DMS 273 treated with DMSO at 0.1 percent for 48 hours (cell line): Measurements from ENCODE around the gene CPLX3.
A peak's percentile ranks its signal among the peaks of the same experiment; 100 is the strongest.

Experiments
- DNase-seq: peaks from one replicate; lab custom pipeline; 2025; lab: John Stamatoyannopoulos, UW

CPLX3 gene

DNA sequence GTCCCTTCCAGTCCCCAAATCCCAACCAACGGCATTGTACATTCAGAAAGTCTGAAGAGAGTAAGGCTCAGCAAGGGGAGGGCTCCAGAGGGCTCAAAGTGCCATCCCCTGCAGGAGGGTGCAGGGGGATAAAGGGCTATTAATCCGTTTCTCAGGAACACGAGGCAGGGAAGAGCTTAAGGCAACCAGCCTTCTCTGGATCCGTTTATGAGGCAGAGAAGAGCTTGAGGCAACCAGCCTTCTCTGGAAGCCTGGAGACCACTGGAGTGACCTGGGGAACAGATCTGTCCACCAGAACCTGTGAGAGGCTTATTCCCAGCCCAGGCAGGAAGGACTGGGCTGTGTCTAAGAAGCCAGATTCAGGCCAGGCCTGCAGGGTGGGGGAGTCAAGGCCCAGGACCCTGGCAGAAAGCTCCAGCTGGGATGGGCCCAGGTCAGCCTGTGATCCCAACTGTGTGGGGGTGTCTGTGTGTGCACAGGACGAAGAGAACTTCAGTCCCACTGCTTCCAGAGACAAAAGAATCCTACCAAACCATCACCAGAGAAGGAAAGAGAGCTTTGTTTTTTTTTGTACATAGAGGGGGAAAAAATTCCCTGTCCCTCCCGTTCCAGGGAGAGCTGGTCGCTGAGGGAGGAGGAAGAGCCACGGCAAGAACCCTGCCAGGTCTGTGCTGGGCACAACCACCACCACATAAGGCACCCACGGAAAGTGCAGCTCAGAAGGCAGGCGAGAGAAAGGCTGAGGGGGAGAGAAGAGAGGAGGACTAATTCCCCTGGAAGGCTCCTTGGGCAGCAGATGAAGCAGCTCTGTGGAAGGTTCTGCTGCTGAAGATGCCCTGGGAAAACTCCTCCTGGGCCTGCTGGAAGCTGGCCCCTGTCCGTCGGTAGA is 18.1 kb downstream of the CPLX3 start:
- DNase-seq = no peak

DNA sequence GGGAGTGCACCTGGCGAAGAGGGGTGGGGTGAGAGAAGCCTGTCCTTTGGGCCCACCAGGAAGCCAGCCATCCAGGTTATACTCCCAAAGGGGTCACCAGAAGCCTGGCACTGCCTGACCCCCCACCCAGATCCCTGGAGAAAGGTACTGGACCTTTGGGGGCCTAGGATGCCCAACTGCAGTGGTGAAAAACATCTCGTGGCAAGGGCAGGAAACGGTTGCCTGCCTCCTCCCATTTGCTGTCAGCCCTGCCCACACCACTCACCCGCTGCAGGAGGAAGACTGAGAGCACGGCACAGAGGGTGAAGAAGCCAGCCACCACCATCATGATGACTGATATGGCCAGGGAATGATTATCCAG is 18.8 kb downstream of the CPLX3 start:
- no peak for DNase-seq

DNA sequence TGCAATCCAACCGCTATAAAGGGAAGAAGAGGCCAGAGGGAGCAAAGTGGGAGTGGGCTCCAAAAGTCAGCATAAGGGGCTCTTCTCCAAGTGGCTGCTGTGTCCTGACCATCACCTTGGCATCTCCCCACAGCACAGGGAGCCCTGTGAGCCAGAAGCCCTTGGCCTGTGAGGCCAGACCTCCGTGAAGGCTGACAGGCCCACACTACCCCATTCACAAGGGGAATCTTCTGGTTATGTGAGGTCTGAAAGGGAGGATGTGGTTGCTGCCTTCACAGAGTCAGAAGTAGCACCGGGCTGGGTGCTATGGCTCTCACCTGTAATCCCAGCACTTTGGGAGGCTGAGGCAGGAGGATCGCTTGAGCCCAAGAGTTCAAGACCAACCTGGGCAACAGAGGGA is 19.2 kb downstream of the CPLX3 start:
- no peak for DNase-seq

DNA sequence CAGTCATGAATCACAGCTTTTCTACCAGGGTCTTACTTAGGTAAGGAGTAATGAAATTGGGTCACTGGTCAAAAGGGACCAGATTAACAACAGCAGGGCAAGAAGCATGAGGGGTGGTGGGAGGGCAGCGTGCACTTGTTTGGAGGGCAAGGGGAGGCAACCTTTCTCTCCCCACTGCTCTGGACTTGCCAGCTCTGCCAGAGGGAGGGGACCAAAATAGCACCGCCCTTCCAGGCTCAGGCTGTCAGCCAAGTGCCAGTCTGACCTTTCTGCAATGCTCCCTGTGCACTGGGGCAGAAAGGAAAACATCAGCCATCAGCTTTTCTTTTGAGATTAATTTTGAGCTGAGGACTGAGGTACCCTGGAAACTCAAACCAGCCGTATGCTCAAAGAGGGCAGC is 21.0 kb downstream of the CPLX3 start:
- no peak for DNase-seq

DNA sequence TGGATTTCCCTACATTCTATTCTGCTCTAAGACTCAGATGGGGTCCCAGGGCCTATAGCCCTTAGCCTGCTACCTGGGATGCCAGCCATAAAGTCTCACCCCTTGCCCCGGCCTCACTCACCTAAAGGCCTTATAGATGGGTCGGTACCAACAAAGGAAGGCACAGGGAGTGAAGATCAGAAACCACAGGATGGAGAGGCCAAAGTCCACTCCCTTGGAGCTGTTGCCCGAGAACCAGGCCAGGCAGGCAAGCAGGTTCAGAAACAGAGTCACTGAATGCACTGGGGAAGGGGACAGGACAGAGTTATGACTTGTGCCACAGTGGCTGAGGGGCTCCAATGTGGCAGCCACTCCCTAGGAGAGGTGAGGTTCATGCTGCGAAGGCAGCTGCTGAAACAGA is 24.0 kb downstream of the CPLX3 start:
- no peak for DNase-seq

DNA sequence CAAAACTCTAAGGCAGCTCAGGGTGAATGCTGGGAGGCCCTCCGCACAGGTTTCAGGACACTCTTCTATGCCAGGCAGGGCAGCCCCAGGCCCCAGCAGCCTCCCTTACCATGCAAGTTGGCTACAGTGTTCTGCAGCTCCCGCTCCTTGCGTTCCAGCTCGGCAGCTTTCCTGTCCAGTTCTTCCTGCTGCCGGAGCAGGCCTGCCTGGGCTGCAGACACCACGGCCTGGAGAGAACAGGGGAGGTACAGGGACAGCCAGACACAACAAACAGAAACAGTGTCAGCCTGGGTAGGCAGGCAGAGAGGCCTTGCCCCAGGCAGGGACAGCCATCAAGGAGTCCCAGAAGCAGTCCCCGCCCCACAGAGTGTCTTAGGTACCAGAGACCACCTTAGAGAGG is 25.5 kb downstream of the CPLX3 start:
- DNase-seq = no peak

DNA sequence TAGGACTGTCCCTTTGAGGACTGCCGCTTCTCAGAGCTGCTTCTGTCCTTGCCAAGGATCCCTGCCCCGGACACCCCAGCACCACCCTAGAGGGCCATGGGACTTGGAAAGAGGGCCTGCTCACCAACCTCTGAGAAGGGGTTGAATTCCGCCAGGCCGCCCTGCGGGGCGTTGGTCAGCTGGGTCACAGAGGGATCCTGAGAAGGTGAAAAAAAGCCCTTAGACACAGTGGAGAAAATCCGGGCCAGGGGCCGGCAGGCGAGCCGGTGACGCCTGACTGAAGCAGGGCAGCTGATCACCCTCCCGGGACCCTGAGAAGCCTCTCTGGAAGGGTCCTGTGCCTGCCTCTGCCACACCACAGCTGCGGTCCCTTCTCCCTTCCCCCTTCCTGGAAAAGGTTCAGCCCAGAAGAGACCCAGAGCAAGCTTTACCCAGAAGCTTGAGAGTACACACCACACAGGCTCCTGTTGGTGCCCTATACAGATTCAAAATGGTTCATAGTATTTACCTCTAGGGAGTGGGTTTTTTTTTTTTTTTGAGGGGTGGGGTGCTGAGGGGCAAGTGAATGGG is 28.1 kb downstream of the CPLX3 start:
- no peak for DNase-seq

DNA sequence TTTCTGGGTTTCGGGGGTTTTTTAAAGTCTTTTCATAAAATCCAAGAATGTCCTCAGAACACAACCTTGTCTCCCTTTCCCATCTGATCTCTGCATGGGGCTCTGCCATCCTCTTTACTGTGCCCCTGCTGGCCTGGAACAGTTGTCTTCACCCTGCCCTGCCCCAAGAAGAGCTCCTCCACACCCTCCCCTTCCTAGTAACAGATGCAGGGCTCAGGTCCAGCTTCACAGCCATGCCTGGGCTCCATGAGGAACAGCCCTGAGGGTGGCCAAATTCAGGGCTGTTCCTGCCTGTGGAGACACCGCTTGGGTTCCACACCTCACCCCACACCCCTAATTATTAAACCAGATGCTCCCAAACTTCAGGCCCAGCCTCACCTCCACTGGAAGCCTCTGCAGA is 29.4 kb downstream of the CPLX3 start:
- peak; percentile 12 for DNase-seq

DNA sequence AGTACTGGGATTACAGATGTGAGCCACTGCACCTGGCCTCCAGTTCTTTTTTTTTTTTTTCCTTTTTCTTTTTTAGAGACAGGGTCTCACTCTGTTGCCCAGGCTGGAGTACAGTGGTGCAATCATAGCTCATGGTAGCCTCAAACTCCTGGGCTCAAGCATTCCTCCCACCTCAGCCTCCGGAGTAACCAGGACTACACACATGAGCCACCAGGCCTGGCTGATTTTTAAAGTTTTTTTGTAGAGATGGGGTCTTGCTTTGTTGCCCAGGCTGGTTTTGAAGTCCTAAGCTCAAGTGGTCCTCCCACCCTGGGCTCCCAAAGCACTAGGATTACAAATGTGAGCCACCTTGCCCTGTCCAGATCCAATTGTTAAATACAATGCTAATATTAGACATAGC is 30.1 kb downstream of the CPLX3 start:
- DNase-seq = no peak

DNA sequence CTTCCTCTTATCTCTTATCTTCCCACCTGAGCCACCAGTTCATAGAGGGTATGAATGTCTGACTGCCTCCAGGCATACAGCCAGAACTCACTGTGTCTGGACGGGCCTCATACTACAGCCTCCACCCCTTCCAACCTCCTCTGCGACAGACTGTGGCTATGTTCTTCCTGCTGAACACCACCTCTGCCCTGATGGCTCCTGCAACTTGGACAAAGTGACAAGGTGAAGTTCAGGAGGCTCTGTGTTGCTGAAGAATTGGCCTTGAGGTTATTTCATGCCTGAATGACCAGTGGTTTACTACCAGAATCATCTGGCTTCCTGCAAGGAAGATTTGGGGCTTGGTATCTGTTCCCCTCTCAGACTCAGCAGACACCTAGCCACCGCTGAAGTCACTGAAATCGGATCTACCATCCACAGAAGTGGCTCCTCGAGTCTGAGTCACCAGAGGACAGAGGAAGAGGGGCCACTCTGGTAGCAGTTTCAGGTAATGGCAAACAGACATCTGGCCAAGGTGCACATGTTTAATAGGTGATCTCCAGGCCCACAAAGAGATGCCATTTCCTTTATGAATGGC is 30.7 kb downstream of the CPLX3 start:
- no peak for DNase-seq

DNA sequence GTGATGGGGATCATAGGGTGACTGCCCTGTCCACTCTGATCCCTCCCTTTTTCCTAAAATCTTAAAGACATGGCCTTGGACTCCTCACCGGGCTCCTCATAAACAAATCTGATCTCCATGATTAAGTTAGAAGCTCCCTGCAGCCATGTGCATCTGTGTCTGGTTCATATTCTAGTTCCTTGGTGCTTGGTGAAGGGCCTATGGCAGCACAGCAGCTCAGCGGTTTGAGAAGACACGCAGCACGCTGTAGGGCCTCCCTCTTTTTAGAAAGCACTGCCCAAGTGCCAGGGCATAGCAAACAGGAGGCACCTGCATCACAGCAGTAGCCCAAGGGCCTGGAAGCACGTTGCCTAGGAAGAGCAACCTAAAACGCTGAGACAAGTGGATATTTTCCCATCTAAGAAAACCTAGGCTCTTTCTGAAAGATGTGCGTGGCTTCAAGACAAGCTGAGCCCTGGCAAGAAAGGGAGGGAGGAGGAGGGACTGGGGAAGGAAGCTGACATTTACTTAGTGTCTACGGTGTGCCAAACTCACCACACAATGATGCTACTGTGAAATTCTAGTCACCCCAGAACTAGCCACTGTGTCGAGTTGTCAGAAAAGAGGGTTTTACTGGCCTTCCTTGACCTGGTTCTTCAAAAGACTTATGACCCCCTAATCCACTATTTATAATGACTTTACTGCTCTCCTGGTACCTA is 31.4 kb downstream of the CPLX3 start:
- DNase-seq = no peak

DNA sequence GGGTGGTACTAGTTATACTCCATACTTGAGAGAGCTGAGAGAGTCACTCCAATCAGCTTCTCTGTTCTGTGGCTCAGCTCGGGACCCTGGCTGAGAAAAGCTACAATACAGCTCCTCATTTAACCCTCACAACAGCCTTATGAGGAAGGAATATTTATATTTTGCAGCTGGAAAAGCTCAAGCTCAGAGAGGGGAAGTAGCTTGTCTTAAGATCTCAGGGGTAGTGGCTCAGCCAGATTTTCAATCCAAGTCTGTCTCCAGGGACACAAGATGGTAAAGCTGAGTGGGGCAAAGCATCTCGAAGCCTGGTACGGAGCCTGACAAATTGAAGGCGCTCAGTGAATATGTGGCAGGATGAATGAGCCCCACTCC is 31.9 kb downstream of the CPLX3 start:
- DNase-seq = no peak

DNA sequence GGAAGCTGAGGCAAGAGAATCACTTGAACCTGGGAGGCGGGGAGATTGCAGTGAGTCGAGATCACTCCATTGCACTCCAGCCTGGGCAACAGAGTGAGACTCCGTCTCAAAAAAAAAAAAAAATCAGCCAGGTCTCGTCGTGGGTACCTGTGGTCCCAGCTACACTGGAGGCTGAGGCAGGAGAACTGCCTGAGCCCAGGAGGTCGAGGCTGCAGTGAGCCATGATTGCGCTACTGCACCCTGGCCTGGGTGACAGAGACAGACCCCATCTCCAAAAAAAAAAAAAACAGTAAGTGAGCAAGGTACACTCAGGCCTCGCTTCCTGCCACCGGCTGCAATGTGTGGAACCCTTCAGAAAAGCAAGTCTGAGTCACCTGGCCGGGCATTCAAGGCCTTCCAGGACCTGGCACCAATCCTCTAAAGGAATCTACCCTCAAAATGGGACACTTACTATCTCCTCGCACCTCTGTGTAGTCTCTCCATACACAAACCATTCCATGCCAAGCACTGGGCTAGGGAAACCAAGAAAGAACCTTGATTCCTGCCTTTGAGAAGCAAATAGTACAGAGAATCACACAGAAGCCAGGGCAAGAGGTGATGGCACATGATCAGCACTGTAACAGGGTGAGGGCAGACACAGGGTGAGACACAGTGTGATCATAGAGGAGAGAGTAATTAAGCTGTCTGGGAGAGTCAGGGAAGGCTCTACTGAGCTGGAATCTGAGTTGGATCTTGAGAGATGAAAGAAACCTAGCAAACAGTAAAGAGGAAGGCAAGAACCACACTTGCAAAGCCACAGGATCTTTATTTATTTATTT is 37.0 kb downstream of the CPLX3 start:
- no peak for DNase-seq

DNA sequence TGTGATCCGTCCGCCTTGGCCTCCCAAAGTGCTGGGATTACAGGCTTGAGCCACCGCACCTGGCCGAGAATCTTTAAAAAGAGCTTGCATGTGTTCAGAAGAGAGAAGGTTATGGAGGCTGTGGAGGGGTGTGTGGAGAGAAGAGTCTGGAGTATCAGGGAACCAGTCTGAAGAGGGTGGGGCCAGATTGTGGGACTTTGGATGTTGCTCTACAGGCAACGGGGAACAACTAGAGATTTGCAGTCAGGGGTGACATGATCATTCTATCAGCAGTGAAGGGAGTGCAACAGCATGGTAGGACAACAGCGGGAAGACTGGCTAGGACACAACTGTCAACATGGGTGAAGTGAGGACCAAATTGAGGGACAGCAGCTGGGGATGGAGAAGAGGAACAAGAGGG is 37.9 kb downstream of the CPLX3 start:
- no peak for DNase-seq

DNA sequence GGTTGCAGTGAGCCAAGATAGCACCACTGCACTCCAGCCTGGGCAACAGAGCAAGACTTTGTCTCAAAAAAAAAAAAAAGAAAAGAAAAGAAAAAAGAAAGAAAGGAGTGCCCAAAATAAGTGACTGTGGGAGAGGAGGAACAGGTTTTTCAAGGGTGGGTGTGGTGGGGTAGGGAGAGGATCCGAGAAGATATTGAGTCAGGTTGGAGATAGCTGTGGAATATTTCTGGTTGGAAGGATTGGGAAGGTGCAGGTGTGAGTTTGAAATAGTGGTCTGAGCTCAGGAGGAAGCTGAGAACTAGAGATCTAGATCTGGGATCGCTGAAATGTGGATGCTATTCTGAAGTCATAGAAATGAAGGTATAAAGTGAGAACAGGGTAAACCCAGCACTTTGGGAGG is 38.9 kb downstream of the CPLX3 start:
- no peak for DNase-seq

DNA sequence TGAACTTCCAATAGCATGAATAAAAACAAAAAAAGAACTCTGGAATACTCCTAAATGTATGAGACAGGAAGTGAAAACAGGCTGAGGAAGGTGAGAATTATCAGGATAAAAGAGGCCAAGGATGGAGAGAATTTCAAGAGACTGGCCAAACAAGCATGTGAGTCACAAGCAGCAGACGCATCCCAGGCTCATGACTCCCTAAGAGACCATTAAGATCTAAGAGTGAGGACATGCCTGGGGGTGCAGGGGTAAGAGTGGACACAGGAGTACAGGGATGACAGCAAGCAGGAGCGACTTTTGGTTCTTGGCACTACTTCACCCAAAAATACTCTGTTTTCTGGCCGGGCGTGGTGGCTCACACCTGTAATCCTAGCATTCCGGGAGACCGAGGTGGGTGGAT is 39.7 kb downstream of the CPLX3 start:
- no peak for DNase-seq

DNA sequence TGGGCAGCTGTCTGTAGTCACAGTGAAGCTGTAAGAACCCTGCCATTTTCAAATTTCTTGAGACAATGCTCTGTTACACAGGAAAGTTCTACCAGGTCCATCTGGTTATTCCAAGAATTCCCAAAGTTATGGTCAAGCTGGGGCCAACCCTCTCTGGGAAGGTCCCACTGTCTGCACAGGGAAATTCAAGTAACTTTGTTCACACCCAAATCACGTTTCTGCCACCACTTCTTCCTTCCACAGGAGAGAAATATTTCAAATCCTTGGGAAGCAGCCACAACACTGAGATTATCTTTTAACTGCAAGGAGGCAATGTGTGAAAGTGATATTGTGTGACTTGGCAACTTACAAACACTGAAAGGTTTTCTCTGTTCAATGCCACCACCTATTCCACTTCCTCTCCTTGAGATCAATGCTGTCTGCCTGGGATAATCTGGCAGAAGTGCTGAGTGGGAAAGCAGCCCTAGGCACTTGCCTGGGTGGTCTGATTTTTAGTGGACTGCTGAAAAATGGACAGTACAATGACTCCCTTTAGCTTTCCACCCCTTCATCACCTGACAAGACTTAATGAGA is 41.1 kb downstream of the CPLX3 start:
- DNase-seq = no peak

DNA sequence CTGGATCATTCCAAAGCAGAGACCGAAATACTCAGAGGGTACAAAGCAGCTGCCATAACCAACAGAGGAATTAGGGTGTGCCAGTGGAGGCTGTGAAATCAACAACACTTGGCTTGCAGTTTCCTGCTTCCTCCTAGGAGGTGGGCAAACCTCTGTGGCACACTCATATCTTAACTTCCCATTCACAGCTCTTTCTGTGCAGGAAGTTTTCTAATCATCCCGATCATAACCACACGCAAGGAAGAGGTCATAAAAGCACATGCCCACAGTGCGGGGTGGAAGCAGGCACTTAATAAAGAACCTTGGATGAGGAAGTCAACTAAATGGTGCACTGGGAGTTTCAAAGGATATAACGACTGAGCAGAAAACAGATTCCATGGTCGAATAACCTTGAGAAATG is 41.6 kb downstream of the CPLX3 start:
- no peak for DNase-seq

DNA sequence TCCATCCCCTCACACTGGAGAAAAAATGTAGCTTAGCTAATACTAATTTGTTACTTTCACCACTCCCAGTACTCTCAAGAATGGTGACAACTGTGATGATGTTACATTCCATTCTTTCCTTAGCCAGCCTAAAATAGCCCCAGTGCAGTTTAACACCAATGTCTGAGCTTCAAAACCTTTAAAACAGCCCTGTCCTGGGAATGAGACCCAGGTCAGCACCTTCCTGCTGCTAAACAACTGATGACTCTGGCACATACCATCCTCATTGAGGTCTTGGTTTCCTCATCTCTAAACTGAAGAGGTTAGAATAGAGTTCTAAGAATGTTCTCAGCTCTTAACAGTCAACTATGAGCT is 42.9 kb downstream of the CPLX3 start:
- DNase-seq = no peak

DNA sequence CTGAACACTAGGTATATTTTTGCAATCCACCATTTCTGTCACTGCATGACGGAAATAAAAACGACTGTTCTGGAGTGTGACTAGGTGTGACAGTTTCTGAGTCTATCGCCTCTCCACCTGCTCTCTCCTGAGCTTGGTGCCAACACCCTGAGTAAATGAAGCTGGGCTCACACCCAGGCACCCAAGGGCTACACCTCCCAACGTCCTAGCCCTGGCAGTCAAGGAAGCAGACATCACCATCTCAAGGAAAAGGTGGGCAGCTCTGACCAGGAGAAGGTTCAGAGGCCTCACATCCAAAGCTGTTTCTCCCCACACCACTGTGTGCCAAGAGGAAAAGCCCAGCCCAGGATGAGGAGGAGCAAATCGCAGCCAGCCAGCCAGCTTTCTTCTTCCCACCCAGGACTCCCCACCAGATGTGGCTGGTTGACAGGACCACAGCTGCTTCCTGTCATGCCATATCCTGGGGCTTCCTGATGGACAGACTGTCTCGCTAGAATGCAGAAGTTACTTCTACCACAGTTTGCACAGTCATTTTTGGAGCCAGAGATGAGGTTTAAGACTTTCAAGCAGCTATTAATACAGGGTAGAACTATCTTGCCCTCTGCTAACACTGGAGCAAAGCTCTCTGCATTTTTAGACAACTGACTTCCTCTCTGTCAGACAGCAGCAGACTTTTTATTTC is 43.4 kb downstream of the CPLX3 start:
- no peak for DNase-seq

DNA sequence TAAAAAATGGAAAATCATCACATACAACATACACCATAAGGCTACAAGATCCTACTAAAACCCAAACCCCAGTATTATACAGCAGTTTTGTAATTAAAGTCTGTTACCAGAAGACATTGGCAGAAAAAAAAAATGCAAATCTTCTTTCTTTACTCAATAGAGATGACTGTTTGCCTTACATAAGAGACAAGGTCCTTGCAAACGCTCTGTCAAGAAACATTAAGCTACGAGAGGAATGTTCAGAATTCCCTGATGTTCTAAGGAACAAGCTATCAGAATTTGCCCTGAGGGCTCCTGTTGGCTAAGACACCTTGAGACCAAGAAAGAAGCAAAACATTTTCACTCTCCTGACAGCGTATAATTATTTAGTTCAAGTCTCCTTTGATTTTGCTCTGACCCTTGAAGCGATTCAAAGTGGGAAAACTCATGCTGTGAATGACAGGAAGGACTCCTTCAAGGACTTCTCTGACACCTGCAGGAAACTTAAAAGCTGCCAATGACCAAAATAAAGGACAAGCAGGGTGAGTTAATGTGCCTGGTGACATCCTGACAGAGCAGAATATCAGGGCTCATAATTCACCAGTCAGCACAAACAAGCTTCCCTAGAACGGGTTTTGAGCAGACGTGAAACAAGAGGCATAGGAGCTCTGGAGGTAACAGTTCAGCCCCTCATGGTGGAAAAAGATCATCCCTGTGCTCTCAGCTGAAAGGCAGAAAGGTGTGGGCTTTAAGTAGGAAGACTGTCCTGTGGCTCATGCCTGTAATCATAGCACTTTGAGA is 44.2 kb downstream of the CPLX3 start:
- DNase-seq = no peak
